ENCODE measurements around the gene ZFHX3.

The ZFHX3 gene

DNA sequence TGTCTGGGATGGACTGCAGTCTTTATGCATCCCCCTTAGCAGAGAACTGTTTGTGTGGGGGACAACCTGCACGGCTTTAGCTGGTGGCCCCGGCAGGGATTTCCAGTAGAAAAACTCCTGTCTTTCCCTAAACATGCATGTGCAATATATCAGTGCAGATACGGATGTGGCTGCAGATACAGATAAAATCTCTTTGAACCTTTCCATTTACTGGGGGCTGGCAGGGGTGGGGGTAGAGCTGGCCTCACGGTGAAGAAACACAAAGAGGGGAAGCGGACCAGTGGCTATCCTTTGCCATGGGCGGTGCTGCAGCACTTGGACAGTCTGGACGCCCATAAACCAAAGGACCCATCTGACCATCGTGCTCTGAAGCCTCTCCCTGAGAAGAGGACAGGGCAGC, 201.3 kb downstream of the ZFHX3 start:
- no peak overlapping the region for H3K4me3 ChIP-seq (ENCODE audit: low read depth, low read length)
- in situ Hi-C loops (cut with HindIII; ENCODE audit: low sequenced_read_pairs): no loop called here
- TF ChIP-seq, protein P1, sequence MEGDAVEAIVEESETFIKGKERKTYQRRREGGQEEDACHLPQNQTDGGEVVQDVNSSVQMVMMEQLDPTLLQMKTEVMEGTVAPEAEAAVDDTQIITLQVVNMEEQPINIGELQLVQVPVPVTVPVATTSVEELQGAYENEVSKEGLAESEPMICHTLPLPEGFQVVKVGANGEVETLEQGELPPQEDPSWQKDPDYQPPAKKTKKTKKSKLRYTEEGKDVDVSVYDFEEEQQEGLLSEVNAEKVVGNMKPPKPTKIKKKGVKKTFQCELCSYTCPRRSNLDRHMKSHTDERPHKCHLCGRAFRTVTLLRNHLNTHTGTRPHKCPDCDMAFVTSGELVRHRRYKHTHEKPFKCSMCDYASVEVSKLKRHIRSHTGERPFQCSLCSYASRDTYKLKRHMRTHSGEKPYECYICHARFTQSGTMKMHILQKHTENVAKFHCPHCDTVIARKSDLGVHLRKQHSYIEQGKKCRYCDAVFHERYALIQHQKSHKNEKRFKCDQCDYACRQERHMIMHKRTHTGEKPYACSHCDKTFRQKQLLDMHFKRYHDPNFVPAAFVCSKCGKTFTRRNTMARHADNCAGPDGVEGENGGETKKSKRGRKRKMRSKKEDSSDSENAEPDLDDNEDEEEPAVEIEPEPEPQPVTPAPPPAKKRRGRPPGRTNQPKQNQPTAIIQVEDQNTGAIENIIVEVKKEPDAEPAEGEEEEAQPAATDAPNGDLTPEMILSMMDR (IDR thresholded peaks at IDR 0.05; ENCODE audit: low read depth, low read length, missing control alignments): no peak
- no peak for DNase-seq (ENCODE audit: low read depth)

DNA sequence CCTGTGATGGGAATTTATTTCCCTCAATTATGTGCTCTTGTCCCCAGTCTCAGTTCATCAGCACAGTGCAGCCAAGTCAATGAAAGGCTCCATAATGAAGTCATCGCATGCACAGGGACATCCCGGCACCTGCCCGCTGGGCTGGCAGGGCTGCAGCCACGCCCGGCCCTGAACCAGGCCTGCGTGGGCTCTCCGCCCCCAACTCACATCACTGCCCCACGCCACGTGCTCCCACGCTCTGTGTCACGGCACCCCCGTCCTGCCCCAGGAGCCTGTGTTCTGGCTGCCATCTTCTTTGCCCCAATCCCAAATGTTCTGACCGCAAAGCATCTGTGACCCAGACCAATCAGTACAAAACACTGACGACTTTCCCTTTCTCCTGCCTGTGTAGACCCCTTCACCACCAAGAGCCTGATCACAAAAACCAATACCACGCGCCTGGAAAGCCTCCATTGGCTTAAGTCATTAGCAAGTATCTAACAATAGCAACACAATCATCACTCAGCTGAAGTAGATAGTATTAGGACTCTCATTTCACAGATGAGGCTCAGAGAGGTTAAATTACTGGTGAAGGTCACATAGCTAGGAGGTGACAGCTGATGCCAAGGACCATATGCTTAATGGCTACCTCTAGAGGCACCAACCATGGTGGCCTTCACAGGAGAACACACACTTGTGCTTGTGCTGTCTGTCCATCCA, 202.5 kb downstream of the ZFHX3 start:
- TF ChIP-seq, protein P1 (IDR thresholded peaks at IDR 0.05; ENCODE audit: low read depth, low read length, missing control alignments): no peak
- in situ Hi-C loops (cut with HindIII; ENCODE audit: low sequenced_read_pairs): no loop called here
- DNase-seq (ENCODE audit: low read depth): no peak
- no peak overlapping the region for H3K4me3 ChIP-seq (ENCODE audit: low read depth, low read length)

DNA sequence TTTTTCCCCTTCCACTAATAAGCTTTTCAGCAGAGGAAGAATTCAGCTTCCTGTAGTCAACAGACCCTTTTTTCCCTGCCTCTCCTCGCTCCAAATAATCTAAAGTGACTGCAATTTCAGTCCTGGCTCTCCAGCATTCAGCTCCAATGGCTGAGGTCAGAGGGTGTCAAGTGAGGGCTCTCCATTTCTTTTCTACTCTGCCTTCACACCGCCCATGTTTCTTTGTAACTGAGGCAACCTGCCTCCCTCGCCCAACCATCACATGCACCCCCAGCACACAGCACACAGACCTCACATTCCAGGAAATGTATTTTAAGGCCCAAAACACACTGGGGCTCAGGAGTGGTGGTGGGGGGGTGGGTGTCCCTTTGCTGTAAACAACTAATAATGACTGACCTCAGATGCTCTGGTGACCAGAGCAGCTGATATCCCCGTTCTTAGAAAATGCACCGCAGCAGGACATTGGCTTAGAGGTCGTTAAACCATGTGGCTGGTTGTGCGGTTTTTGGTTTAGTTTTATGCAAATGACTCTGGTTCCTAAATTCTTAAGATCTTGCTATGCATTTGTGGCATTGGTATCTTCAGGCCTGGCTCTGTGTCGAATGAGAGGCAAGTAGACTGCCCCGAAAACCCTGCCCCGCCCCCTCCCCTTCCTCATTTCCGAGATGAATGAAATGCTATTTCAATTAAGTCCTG, 203.6 kb downstream of the ZFHX3 start:
- no peak overlapping the region for H3K4me3 ChIP-seq (ENCODE audit: low read depth, low read length)
- DNase-seq (ENCODE audit: low read depth): no peak
- in situ Hi-C loops (cut with HindIII; ENCODE audit: low sequenced_read_pairs): no loop called here
- TF ChIP-seq, protein P1 (IDR thresholded peaks at IDR 0.05; ENCODE audit: low read depth, low read length, missing control alignments): no peak

DNA sequence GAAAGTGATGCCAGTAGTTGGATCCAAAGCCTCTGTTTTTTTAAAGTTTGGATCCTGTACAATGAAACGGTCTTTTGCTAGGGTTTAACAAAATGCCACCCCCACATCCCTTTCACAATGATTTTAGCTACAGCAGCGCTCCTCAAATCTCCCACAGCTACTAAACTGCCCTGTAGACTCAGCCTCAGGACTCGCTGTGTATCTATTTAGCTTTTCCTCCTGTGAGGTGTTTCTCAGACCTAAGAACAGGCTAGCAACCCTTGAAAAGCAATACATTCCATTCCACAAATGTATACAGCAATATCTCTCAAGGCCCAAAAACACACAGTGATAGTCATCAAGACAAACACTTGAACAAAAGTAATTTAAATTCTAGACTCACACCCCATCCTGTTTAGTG, 206.4 kb downstream of the ZFHX3 start:
- no peak for DNase-seq (ENCODE audit: low read depth)
- TF ChIP-seq, protein P1 (IDR thresholded peaks at IDR 0.05; ENCODE audit: low read depth, low read length, missing control alignments): no peak
- H3K4me3 ChIP-seq (ENCODE audit: low read depth, low read length): no peak overlapping the region
- in situ Hi-C loops (cut with HindIII; ENCODE audit: low sequenced_read_pairs): no loop called here

DNA sequence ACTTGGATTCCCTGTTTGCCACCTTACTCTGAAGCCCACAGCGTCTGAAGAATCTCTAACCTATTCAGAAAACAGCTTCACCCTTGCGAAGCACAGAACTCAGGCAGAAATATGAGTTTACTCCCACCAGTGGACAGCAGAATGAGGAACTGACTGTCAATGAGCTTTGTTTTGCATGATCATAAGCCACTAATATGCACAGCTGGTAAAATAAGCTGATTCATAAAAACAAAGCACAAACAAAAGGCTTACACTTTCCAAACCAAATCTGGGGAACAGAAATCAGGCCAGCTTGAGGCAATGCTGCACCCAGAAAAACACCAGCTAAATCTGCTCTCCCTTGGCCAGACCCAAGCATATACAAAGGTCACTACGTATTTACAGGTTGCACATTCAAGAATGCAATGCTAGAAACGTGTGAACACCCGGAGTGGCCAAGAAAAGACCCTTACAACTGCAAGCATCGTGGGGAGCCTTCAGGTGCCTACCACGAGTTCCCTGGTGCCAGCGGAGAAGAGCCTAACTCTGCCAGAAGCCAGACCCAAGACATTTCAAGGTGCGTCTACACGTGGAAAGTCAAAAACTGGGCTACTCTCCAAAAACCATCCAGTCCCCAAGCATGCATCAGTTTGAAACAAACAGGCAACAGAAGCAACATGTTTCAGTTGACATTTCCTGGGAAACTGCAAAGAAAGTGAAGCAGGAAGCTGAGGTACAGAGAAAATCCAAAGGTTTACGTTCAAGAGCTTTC, 207.1 kb downstream of the ZFHX3 start:
- in situ Hi-C loops (cut with HindIII; ENCODE audit: low sequenced_read_pairs): no loop called here
- no peak for DNase-seq (ENCODE audit: low read depth)
- TF ChIP-seq, protein P1 (IDR thresholded peaks at IDR 0.05; ENCODE audit: low read depth, low read length, missing control alignments): no peak
- H3K4me3 ChIP-seq (ENCODE audit: low read depth, low read length): no peak overlapping the region

DNA sequence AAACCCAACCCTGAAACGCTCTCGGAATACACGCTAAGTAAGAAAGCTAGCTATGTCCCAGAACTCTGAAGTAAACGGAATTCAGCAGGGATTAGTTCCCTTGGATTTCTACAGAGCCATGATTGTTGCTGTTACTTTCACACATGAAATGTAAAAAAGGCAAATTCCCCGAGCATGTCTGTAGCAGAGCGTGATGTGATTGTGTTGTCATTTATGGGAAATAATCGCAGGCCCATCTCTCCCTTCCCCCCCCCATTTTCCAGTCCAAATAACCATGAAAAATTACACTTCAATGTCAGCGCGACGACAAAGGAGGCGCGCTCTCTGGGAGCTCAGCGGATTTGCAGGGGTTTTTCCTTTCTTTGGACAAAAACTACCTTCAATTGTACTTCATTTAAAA, 209.0 kb downstream of the ZFHX3 start:
- TF ChIP-seq, protein P1 (IDR thresholded peaks at IDR 0.05; ENCODE audit: low read depth, low read length, missing control alignments): no peak
- DNase-seq (ENCODE audit: low read depth): no peak
- no peak overlapping the region for H3K4me3 ChIP-seq (ENCODE audit: low read depth, low read length)
- in situ Hi-C loops (cut with HindIII; ENCODE audit: low sequenced_read_pairs): no loop called here

Data from astrocyte of the cerebellum (primary cell).